Duodenal mucosa (tissue), 2 donors: ENCODE data around the gene FCGR1A.
"Not testable (repeated sequence)": the region's sequence is repeated elsewhere in the genome, so short reads cannot be mapped to it uniquely, and the experiment has no call there.

Experiments used
- H3K27ac ChIP-seq: one replicate; pipeline ENCODE4 v1.7.0; 2013; ENCODE audit warnings: low read depth, low read length
- H3K27me3 ChIP-seq, 2 donors: one replicate each; pipeline ENCODE4 v1.7.0; 2013; ENCODE audit warnings: low read length in 2 of 2, control low read depth in 1 of 2; ENCODE audit not compliant: insufficient read depth in 2 of 2, control insufficient read depth in 1 of 2
- H3K36me3 ChIP-seq, 2 donors: one replicate each; pipeline ENCODE4 v1.7.0; 2013; ENCODE audit warnings: low read length in 2 of 2, control low read depth in 1 of 2; ENCODE audit not compliant: insufficient read depth in 2 of 2, control insufficient read depth in 1 of 2
- H3K4me1 ChIP-seq, 2 donors: one replicate each; pipeline ENCODE4 v1.7.0; 2013; ENCODE audit warnings: low read length in 2 of 2, control low read depth in 1 of 2; ENCODE audit not compliant: insufficient read depth in 2 of 2, control insufficient read depth in 1 of 2
- H3K4me3 ChIP-seq, 2 donors: one replicate each; pipeline ENCODE4 v1.7.0; 2013; ENCODE audit warnings: low read length in 2 of 2, low read depth in 1 of 2
- H3K9ac ChIP-seq, 2 donors: one replicate each; pipeline ENCODE4 v1.7.0; 2013; ENCODE audit warnings: low read length in 2 of 2, low read depth in 1 of 2
- H3K9me3 ChIP-seq, 2 donors: one replicate each; pipeline ENCODE4 v1.7.0; 2013; ENCODE audit warnings: low read length in 2 of 2, control low read depth in 1 of 2; ENCODE audit not compliant: control insufficient read depth in 1 of 2

Gene FCGR1A

GRCh38 chr1:149752186-149752585 is 30.3 kb upstream of the FCGR1A start:
- H3K36me3 ChIP-seq, H3K9me3 ChIP-seq, H3K9ac ChIP-seq: not testable (repeated sequence)

GRCh38 chr1:149753466-149753865 is 29.0 kb upstream of the FCGR1A start:
- H3K27me3 ChIP-seq, H3K4me1 ChIP-seq, H3K9ac ChIP-seq, H3K27ac ChIP-seq, H3K4me3 ChIP-seq, H3K9me3 ChIP-seq, H3K36me3 ChIP-seq: not testable (repeated sequence)

More at GRCh38 chr1:149752186-149752585, 30.3 kb upstream of the FCGR1A start:
- not testable (repeated sequence) for H3K27me3 ChIP-seq, H3K4me3 ChIP-seq, H3K4me1 ChIP-seq, H3K27ac ChIP-seq

- not testable (repeated sequence) for H3K4me1 ChIP-seq, H3K9ac ChIP-seq, H3K36me3 ChIP-seq, H3K4me3 ChIP-seq, H3K27me3 ChIP-seq, H3K27ac ChIP-seq, H3K9me3 ChIP-seq
Measured at GRCh38 chr1:149755294-149755693, 27.2 kb upstream of the FCGR1A start.

GRCh38 chr1:149762294-149762693 is 20.2 kb upstream of the FCGR1A start:
- not testable (repeated sequence) for H3K27me3 ChIP-seq, H3K9ac ChIP-seq

GRCh38 chr1:149764087-149764800 is 18.2 kb upstream of the FCGR1A start:
- not testable (repeated sequence) for H3K9me3 ChIP-seq, H3K4me1 ChIP-seq, H3K36me3 ChIP-seq, H3K9ac ChIP-seq, H3K27me3 ChIP-seq, H3K4me3 ChIP-seq, H3K27ac ChIP-seq

More at GRCh38 chr1:149762294-149762693, 20.2 kb upstream of the FCGR1A start:
- not testable (repeated sequence) for H3K9me3 ChIP-seq, H3K27ac ChIP-seq, H3K4me1 ChIP-seq, H3K4me3 ChIP-seq, H3K36me3 ChIP-seq

GRCh38 chr1:149766241-149766640 is 16.3 kb upstream of the FCGR1A start:
- H3K4me3 ChIP-seq, H3K9ac ChIP-seq, H3K4me1 ChIP-seq, H3K27me3 ChIP-seq, H3K9me3 ChIP-seq, H3K27ac ChIP-seq, H3K36me3 ChIP-seq: not testable (repeated sequence)

GRCh38 chr1:149769216-149769615 is 13.3 kb upstream of the FCGR1A start:
- H3K9me3 ChIP-seq, H3K9ac ChIP-seq, H3K4me1 ChIP-seq, H3K27me3 ChIP-seq, H3K27ac ChIP-seq, H3K4me3 ChIP-seq, H3K36me3 ChIP-seq: not testable (repeated sequence)

- H3K9me3 ChIP-seq, H3K36me3 ChIP-seq, H3K4me1 ChIP-seq, H3K4me3 ChIP-seq, H3K9ac ChIP-seq, H3K27ac ChIP-seq, H3K27me3 ChIP-seq: not testable (repeated sequence)
Measured at GRCh38 chr1:149770661-149771060, 11.8 kb upstream of the FCGR1A start.

- not testable (repeated sequence) for H3K27me3 ChIP-seq, H3K36me3 ChIP-seq, H3K4me3 ChIP-seq, H3K27ac ChIP-seq, H3K9ac ChIP-seq, H3K9me3 ChIP-seq, H3K4me1 ChIP-seq
Measured at GRCh38 chr1:149771653-149772425, 10.7 kb upstream of the FCGR1A start.

- H3K27ac ChIP-seq, H3K4me3 ChIP-seq, H3K36me3 ChIP-seq, H3K27me3 ChIP-seq, H3K9ac ChIP-seq, H3K4me1 ChIP-seq, H3K9me3 ChIP-seq: not testable (repeated sequence)
Measured at GRCh38 chr1:149775510-149776147, 6.9 kb upstream of the FCGR1A start.
